Upper lobe of left lung (tissue), 4 donors: ENCODE measurements around the gene C9orf72.

Experiments
- POLR2A ChIP-seq, 4 donors: fragments of 450-650 bp; IDR thresholded peaks; one replicate each; pipeline ENCODE4 v1.5.1; 2016 to 2017; ENCODE audit warnings: antibody characterized with exemption in 4 of 4, mild to moderate bottlenecking in 2 of 4
- POLR2AphosphoS5 ChIP-seq, 2 donors: sonication (generic); formaldehyde crosslinking; IDR thresholded peaks; one replicate each; pipeline ENCODE4 v1.5.1; 2017; ENCODE audit warnings: antibody characterized with exemption in 2 of 2
- TF ChIP-seq, protein P1 (sequence below), 6 experiments: fragments of 450-650 bp in 4 of 6; fragments of 200-600 bp in 2 of 6; sonication (generic) in 2 of 6; IDR thresholded peaks; one replicate each; pipeline ENCODE4 v1.5.1; 2016 to 2019; ENCODE audit warnings: antibody characterized with exemption in 6 of 6

DNA sequence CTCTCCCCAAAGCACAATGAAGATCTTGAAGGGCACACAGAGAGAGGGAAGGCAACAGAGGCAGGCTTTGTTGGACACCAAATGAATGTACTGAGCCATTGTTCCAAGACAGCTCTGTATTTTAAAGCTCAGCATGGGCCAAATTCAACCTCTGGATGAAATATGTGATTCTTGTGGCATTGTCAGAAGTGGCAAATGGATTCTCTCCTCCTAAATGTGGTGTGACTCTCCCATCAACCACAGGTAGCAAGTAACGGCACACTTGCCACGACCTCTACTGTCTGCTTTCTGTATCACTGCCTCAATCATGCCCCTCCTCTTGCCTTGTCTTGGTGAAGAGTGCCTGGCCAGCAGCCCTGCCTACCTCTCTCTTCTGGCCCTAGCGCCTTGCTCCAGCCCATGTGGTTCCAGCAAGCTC lies 37.6 kb downstream of the C9orf72 start:
- TF ChIP-seq POLR2AphosphoS5 (IDR thresholded peaks at IDR 0.05) (no peak), POLR2A (IDR thresholded peaks at IDR 0.05) (no peak)
- TF ChIP-seq, protein P1, sequence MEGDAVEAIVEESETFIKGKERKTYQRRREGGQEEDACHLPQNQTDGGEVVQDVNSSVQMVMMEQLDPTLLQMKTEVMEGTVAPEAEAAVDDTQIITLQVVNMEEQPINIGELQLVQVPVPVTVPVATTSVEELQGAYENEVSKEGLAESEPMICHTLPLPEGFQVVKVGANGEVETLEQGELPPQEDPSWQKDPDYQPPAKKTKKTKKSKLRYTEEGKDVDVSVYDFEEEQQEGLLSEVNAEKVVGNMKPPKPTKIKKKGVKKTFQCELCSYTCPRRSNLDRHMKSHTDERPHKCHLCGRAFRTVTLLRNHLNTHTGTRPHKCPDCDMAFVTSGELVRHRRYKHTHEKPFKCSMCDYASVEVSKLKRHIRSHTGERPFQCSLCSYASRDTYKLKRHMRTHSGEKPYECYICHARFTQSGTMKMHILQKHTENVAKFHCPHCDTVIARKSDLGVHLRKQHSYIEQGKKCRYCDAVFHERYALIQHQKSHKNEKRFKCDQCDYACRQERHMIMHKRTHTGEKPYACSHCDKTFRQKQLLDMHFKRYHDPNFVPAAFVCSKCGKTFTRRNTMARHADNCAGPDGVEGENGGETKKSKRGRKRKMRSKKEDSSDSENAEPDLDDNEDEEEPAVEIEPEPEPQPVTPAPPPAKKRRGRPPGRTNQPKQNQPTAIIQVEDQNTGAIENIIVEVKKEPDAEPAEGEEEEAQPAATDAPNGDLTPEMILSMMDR (IDR thresholded peaks at IDR 0.05), result peak in 1 of 6 experiments; percentile 20
